ENCODE measurements around the gene MCEMP1. TPM values are rescaled to one million over a fixed set of nuclear protein-coding genes. Genes with fewer than 3 reads are reported as not detected.

Gene MCEMP1
- total RNA-seq, 1 donor from 2014 or later = not detected

DNA sequence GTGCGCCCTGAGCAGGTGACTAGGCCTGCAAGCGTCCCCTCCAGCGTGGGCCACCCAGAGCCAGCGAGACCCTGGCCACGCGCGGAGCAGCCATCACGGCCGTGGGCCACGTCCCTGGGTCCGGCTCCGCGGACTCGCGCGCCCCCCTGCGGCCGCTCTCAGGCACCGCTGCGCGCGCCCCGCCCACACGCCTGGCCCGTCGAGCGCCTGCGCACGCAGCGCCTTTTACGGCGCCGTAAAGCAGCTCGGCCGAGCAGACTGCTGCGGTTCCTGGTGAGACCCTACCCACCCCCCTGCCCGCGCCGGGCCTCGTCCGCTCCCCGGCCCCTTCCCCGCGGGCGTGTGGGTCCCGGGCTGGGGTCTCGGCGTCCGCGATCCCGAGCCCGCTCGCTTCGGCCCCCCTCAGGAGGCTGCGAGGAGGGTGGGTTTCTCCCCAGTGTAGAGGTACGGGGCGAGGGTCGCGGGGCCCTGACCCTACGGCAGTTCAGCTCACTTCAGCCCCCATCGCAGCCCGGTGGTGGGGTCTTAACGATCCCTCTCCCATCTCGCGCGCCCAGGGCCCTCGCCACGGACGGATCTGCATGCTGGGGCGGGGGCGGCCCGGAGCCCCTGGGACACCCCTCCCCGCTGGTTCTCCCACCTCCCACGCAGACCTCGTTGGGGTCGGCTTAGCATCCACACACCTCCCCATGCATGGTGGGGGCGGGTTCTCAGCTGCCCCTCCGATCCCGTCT is 3.9 kb downstream of the MCEMP1 start, which contains the start of gene TRAPPC5:
TRAPPC5 (plus strand) TSS at position 228 of the 734 bp plus-strand sequence. CDS start 1,421 bp downstream, outside the sequence.
- TF ChIP-seq, protein P1, sequence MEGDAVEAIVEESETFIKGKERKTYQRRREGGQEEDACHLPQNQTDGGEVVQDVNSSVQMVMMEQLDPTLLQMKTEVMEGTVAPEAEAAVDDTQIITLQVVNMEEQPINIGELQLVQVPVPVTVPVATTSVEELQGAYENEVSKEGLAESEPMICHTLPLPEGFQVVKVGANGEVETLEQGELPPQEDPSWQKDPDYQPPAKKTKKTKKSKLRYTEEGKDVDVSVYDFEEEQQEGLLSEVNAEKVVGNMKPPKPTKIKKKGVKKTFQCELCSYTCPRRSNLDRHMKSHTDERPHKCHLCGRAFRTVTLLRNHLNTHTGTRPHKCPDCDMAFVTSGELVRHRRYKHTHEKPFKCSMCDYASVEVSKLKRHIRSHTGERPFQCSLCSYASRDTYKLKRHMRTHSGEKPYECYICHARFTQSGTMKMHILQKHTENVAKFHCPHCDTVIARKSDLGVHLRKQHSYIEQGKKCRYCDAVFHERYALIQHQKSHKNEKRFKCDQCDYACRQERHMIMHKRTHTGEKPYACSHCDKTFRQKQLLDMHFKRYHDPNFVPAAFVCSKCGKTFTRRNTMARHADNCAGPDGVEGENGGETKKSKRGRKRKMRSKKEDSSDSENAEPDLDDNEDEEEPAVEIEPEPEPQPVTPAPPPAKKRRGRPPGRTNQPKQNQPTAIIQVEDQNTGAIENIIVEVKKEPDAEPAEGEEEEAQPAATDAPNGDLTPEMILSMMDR (conservative IDR thresholded peaks at IDR 0.05; ENCODE audit: low read depth, low read length) = peak; percentile 71
- no peak for DNase-seq (ENCODE audit: low read depth)
- H3K4me3 ChIP-seq (ENCODE audit: low read depth, low read length) = peak within 1 kb of the TSS; percentile 100

DNA sequence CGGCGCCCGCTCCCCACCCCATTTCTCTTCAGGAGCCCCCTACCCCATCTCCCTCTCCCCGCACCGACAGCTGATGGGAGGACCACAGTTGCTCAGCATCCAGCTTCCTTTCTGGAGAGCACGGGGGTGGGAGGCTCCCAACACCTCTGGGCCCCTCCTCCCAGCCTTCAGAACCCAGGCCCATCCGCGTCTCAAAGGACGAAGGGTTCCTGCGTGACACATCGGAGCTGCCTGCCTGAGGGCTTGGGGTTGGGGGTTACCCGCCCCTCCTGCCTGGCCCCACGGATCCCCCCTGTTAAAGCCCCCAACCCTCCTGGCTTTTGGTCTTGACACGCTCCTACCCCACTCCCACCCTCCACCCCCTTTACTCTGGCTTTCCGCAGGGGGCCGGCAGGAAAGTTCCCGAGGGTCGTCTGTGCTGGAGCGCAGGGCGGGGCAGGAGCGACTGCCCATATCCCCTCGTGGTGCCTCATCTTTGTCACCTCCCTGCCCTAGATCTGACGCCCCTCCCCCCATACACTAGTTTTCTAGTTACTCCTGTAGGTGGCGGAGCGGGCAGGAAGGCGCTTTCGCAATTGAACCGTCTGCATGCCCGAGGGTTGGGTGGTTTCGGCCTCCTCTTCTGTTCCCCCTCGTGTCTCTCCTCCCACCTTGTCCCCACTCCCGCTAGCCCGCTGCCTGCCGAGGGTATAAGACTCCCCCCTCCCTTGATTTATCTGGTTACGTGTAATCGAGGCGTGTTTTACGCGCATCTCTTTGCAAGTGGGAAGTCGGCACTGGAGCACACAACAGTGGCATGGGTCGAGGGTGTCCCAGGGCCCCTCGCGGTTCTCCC is 4.7 kb downstream of the MCEMP1 start:
- peak overlapping the region; percentile 100 for H3K4me3 ChIP-seq (ENCODE audit: low read depth, low read length)
- DNase-seq (ENCODE audit: low read depth) = no peak
- TF ChIP-seq, protein P1 (conservative IDR thresholded peaks at IDR 0.05; ENCODE audit: low read depth, low read length) = peak; percentile 71

DNA sequence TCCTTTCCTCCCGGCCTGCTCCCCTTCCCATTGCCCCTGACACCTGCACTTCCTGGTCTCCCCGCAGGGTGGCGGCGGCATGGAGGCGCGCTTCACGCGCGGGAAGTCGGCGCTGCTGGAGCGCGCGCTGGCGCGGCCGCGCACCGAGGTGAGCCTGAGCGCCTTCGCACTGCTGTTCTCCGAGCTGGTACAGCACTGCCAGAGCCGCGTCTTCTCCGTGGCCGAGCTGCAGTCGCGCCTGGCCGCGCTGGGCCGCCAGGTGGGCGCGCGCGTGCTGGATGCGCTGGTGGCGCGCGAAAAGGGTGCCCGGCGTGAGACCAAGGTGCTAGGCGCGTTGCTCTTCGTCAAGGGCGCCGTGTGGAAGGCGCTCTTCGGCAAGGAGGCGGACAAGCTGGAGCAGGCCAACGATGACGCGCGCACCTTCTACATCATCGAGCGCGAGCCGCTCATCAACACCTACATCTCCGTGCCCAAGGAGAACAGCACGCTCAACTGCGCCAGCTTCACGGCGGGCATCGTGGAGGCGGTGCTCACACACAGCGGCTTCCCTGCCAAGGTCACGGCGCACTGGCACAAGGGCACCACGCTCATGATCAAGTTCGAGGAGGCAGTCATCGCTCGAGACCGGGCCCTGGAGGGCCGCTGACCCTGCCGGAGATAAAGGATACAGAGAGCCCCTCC is 5.4 kb downstream of the MCEMP1 start:
- H3K4me3 ChIP-seq (ENCODE audit: low read depth, low read length) = peak overlapping the region; percentile 100
- TF ChIP-seq, protein P1 (conservative IDR thresholded peaks at IDR 0.05; ENCODE audit: low read depth, low read length) = no peak
- no peak for DNase-seq (ENCODE audit: low read depth)

DNA sequence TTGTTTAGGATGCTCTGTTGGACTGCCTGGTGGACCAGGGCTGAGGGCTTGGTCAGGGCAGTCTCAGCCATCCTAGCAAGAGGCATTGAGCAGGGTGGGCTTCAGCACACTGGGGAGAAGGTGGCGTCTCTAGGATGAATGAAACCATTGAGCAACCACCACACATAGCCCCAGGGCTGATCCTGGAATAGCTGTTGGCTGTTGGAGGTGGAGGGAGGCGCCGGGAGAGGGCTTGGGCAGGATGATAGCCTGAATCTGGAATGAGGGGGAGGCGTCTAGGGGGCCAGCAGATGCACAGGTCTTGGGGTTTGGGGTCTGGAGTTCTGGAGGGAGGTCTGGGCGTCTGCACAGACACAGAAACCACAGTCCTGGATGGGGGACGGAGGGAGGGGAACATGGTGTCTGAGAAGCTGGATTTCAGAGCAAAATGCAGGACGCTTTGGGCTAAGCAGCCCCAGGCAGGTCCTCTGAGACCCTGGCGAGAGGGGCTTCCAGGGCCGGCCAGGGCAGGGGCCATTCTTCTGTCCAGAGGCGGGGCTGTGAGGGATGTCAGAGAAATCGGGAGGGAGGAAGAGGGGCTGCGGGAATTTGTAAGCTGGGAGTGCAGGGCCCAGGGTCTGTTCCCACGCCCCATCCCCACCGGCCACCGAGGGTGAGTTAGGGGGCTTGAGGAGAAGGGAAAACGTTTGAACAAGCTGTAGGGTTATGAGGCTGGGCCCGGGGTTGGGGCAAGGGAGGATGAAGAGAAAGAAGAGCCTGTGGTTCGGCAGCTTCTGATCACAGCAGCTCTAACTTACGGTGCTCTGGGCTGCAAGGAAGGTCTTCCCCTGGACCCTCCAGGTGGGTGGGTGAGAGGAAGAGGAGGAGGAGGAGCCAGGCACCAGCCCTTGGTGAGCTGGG is 8.9 kb downstream of the MCEMP1 start:
- TF ChIP-seq, protein P1 (conservative IDR thresholded peaks at IDR 0.05; ENCODE audit: low read depth, low read length) = no peak
- DNase-seq (ENCODE audit: low read depth) = no peak
- H3K4me3 ChIP-seq (ENCODE audit: low read depth, low read length) = no peak overlapping the region

DNA sequence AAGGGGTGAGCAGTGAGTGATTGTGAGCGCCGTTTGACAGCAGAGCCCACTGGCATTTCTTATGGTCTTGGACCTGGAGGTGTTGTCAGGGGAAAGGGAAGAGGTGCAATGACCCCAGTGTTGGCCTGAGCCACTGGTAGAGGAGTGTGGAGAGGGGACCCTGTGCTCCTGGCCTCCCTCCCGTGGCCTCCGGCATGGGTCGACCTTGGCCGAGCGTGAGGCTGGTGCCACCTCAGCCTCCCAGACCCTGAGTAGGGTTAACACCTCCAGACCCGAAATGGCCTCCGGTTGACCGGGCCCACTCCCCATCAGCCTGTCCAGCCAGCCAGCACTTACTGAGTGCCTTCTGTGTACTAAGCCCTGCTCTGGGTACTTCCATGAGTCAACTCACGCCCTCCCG is 10.3 kb downstream of the MCEMP1 start:
- no peak for DNase-seq (ENCODE audit: low read depth)
- TF ChIP-seq, protein P1 (conservative IDR thresholded peaks at IDR 0.05; ENCODE audit: low read depth, low read length) = no peak
- no peak overlapping the region for H3K4me3 ChIP-seq (ENCODE audit: low read depth, low read length)

DNA sequence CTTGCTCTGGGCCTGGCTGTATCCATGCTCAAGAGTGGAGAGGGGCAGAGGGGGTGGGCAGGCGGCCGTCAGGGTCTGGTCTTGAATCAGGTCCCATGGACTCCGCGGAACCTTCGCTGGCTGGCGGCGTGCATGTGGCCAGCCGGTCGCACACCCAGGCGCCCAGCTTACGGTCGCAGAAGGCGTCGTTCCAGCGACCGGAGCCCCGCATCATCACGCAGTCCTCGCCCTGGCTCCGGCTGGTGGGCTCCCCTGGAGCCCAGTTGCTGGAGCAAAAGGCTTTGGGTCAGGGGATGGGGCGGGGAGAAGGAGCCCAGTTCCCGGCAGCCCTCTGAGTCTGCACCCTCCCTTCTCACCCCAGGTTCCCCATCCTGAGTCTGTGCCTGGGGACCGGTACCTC is 12.3 kb downstream of the MCEMP1 start:
- DNase-seq (ENCODE audit: low read depth) = no peak
- TF ChIP-seq, protein P1 (conservative IDR thresholded peaks at IDR 0.05; ENCODE audit: low read depth, low read length) = no peak

More for the DNA sequence above, 12.3 kb downstream of the MCEMP1 start:
- no peak overlapping the region for H3K4me3 ChIP-seq (ENCODE audit: low read depth, low read length)

Measured in epithelial cell of proximal tubule (primary cell).